ENCODE measurements around the gene RORC. TPM values are rescaled to one million over a fixed set of nuclear protein-coding genes. Genes with fewer than 3 reads are reported as not detected.

Gene RORC
- total and polyA plus RNA-seq, 12 donors: 4.0 to 21.0 (median 13.3) TPM

GRCh38 chr1:151834239-151834638, 2.6 kb upstream of the RORC start:
- H3K4me1 ChIP-seq: peaks cover 6 to 43% (median 24%) of the 10 kb centered on the region in 9 donors
- DNase-seq (no peak), ATAC-seq (no peak)
- WGBS, 2 donors: 60 to 74% methylated on average over 3 of the region's 3 CpGs
- H3K4me3 ChIP-seq: no peak overlapping the region
- H3K27me3 ChIP-seq: peaks cover 13 to 30% (median 22%) of the 10 kb centered on the region in 7 donors
- TF ChIP-seq, protein P1, sequence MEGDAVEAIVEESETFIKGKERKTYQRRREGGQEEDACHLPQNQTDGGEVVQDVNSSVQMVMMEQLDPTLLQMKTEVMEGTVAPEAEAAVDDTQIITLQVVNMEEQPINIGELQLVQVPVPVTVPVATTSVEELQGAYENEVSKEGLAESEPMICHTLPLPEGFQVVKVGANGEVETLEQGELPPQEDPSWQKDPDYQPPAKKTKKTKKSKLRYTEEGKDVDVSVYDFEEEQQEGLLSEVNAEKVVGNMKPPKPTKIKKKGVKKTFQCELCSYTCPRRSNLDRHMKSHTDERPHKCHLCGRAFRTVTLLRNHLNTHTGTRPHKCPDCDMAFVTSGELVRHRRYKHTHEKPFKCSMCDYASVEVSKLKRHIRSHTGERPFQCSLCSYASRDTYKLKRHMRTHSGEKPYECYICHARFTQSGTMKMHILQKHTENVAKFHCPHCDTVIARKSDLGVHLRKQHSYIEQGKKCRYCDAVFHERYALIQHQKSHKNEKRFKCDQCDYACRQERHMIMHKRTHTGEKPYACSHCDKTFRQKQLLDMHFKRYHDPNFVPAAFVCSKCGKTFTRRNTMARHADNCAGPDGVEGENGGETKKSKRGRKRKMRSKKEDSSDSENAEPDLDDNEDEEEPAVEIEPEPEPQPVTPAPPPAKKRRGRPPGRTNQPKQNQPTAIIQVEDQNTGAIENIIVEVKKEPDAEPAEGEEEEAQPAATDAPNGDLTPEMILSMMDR (IDR thresholded peaks at IDR 0.05): no peak
- no peaks in the 10 kb centered on the region for H3K36me3 ChIP-seq
- H3K9me3 ChIP-seq: no peaks in the 10 kb centered on the region
- intact Hi-C loops (cut with DNase I): loop anchor here in 5 of 10 donors (5.0 to 10.0 kb wide), 7 partner anchors 97 to 389 kb away; partner anchors contain the start of gene POGZ (in 1 of the 5)
- no peak overlapping the region for H3K27ac ChIP-seq

DNA sequence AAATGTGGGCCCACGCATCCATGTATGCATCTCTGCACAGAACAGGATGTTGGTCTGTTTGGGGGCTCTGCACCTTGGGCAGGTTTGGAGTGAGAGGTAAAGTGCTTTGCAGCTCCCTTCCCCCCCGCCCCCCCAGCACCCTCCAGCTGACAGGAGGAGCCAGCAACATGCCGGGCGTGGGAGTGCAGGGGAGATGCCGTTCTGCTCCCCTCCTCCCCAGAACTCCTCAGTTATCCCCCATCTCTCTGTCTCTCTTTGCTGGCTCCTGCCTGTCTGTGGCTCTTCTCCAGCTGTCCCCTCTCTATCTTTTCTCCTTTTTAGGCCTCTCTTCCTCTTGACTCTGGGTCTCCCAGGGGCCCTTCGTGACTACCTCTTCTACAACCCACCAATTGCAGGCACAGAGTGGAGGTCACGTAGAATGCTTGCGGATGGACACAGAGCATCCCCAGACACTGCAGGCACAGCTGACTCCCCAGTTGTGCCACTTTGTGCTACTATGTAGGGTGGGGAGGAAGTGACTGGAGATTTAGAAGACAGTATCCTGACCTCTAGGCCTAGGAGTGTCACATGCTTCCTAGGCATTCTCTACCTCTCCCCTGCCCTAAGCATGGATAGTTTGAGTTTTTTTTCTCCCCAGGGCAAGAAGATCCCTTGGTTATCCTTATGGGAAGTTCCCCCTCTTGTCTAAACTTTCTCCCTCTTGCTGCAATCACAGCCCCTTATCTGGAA, 1.7 kb upstream of the RORC start:
- H3K36me3 ChIP-seq: no peaks in the 10 kb centered on the region
- ATAC-seq (no peak), DNase-seq (no peak)
- H3K27ac ChIP-seq: peak overlapping the region in 1 of 10 donors; percentile 18
- no peaks in the 10 kb centered on the region for H3K9me3 ChIP-seq
- H3K27me3 ChIP-seq: peaks cover 5 to 21% (median 13%) of the 10 kb centered on the region in 7 donors
- peaks cover under 1 to 44% (median 20%) of the 10 kb centered on the region in 9 donors for H3K4me1 ChIP-seq
- intact Hi-C loops (cut with DNase I): loop anchor here in 5 of 10 donors (5.0 to 10.0 kb wide), 7 partner anchors 96 to 389 kb away; partner anchors contain the start of gene POGZ (in 1 of the 5)
- 79 to 80% methylated on average over 8 of the region's 8 CpGs for WGBS, 2 donors
- TF ChIP-seq, protein P1 (IDR thresholded peaks at IDR 0.05): no peak
- no peak overlapping the region for H3K4me3 ChIP-seq

DNA sequence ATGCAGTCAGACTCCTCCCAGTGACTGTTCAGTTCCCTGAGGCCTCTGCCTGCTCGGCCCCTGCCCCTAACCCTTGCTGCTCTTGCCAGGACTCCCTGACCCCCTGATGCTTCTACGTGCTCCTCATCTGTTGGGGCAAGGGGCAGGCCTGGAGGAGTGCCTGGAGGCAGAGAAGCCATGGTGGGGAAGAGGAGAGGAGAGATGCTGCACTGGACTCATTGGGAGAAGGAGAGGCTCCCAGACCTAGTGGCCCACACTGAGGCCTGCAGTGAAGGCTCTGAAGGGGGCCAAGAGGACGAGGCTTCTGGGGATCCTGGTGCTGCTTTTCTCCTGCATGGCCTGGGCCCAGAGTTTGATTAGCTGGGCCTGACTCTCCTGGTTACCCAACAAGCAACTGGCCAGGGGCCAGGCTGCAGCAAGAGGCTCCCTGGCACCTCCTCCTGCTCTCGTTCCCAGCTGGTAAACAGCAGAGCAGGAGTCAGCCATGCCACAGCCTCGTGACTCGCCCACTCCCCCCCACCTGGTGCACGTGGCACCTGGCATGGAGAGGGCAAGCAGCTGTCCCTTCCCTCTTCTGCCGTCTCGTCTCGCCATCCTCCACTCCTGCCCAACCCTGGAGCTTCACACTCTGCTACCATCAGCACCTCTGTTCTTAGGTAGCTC, 847 bp upstream of the RORC start:
- 45 to 58% methylated on average over 10 of the region's 10 CpGs for WGBS, 2 donors
- H3K27me3 ChIP-seq: peaks cover 0 to 12% (median 5%) of the 10 kb centered on the region in 7 donors
- TF ChIP-seq, protein P1 (IDR thresholded peaks at IDR 0.05): no peak
- no peaks in the 10 kb centered on the region for H3K9me3 ChIP-seq
- DNase-seq (peak; percentile 75 to 80), ATAC-seq (peak; percentile 48 to 89 (median 84))
- peaks cover 0 to 43% (median 18%) of the 10 kb centered on the region in 9 donors for H3K4me1 ChIP-seq
- no peaks in the 10 kb centered on the region for H3K36me3 ChIP-seq
- intact Hi-C loops (cut with DNase I): loop anchor here in 5 of 10 donors (5.0 to 10.0 kb wide), 7 partner anchors 95 to 388 kb away; partner anchors contain the start of gene POGZ (in 1 of the 5)
- peak overlapping the region in 9 of 10 donors; percentile 14 to 74 (median 54) for H3K27ac ChIP-seq
- H3K4me3 ChIP-seq: no peak overlapping the region

- Histone ChIP-seq H3K27ac (peak overlapping the region in 8 of 10 donors; percentile 35 to 74 (median 60)), H3K4me1 (peaks cover 0 to 43% (median 18%) of the 10 kb centered on the region in 9 donors), H3K9me3 (no peaks in the 10 kb centered on the region), H3K36me3 (no peaks in the 10 kb centered on the region), H3K4me3 (peak overlapping the region; percentile 18 to 51 (median 42)), H3K27me3 (peaks cover 0 to 6% (median 0%) of the 10 kb centered on the region in 7 donors)
- no peak for DNase-seq
- intact Hi-C loops (cut with DNase I): loop anchor here in 5 of 10 donors (5.0 to 10.0 kb wide), 7 partner anchors 94 to 386 kb away; partner anchors contain the start of gene POGZ (in 1 of the 5)
- ATAC-seq: peak in 2 of 8 donors; percentile 0 to 3
- 56 to 71% methylated on average over 4 of the region's 4 CpGs for WGBS, 2 donors
- TF ChIP-seq, protein P1 (IDR thresholded peaks at IDR 0.05): no peak
Observed at GRCh38 chr1:151831256-151831591, 378 bp downstream of the RORC start.
